ENCODE measurements around the gene SARDH. TPM values are rescaled to one million over a fixed set of nuclear protein-coding genes. Genes with fewer than 3 reads are reported as not detected.

The SARDH gene
- total and polyA plus RNA-seq, 2 donors (not counting 1 experiment from before 2014, with no cell fraction given) = 0.03 to 0.07 TPM

GRCh38 chr9:133616643-133617405 is 121.3 kb downstream of the SARDH start:
- no peaks in the 10 kb centered on the region for H4K20me1 ChIP-seq (ENCODE audit: control insufficient read depth, insufficient read depth, low read length, poor library complexity, severe bottlenecking)
- no peak overlapping the region for H3K9ac ChIP-seq (ENCODE audit: low read length)
- H3K4me3 ChIP-seq (ENCODE audit: control extremely low read depth in 1 of 5, extremely low read depth in 1 of 5, insufficient read depth in 1 of 5, low read depth in 2 of 5, low read length in 4 of 5) = no peak overlapping the region
- H3K36me3 ChIP-seq (replicated peaks in 1 of 2; ENCODE audit: control extremely low read depth in 1 of 2, control insufficient read depth in 1 of 2, extremely low read depth in 1 of 2, insufficient read depth in 2 of 2, low read length in 1 of 2) = no peaks in the 10 kb centered on the region
- H3K4me1 Mint-ChIP-seq = peaks cover 11% of the 10 kb centered on the region
- peaks cover 0 to 3% (median 0%) of the 10 kb centered on the region in 3 donors for H3K9me3 ChIP-seq (ENCODE audit: control extremely low read depth in 1 of 3, control insufficient read depth in 2 of 3, insufficient read depth in 1 of 3, low read length in 2 of 3)
- DNase-seq (no peak), ATAC-seq (ENCODE audit: low read depth) (no peak)
- no peak overlapping the region for H3K27ac Mint-ChIP-seq
- ChIA-PET CTCF (no interaction called here), POLR2A (no interaction called here)
- TF ChIP-seq EZH2 (IDR thresholded peaks at IDR 0.05; ENCODE audit: borderline replicate concordance, insufficient read depth, low read depth, low read length, poor library complexity, severe bottlenecking) (no peak), CTCF (IDR thresholded peaks at IDR 0.05) (no peak)
- no peaks in the 10 kb centered on the region for H3K79me2 ChIP-seq (ENCODE audit: control insufficient read depth, insufficient read depth, low read length)
- peaks cover 27% of the 10 kb centered on the region for H3K27me3 Mint-ChIP-seq
- 77% methylated on average over 12 of the region's 13 CpGs for WGBS (ENCODE audit: insufficient coverage)
- H3K4me1 ChIP-seq (ENCODE audit: control insufficient read depth in 2 of 2, insufficient read depth in 2 of 2, low read length in 2 of 2) = peaks cover 7 to 9% of the 10 kb centered on the region in 2 donors
- H3K27ac ChIP-seq (ENCODE audit: low read length in 2 of 2) = no peak overlapping the region
- no peak overlapping the region for H3K4me2 ChIP-seq (replicated peaks; ENCODE audit: low read depth, low read length, poor library complexity, severe bottlenecking)
- no peak overlapping the region for H3K4me3 Mint-ChIP-seq
- H2AFZ ChIP-seq (ENCODE audit: insufficient read depth, low read depth, low read length, poor library complexity, severe bottlenecking) = no peak overlapping the region
- H3K9me3 Mint-ChIP-seq (ENCODE audit: insufficient read depth) = no peaks in the 10 kb centered on the region
- H3K27me3 ChIP-seq (replicated peaks in 1 of 4; ENCODE audit: control extremely low read depth in 1 of 4, control insufficient read depth in 3 of 4, insufficient read depth in 4 of 4, low read length in 3 of 4) = peaks cover 0 to 19% (median 3%) of the 10 kb centered on the region in 4 experiments
- intact Hi-C loops (cut with micrococcal nuclease) = no loop called here

- H3K27ac ChIP-seq (ENCODE audit: low read length in 2 of 2) = no peak overlapping the region
- Mint-ChIP-seq H3K27ac (no peak overlapping the region), H3K4me1 (peaks cover 7% of the 10 kb centered on the region), H3K27me3 (peaks cover 25% of the 10 kb centered on the region), H3K9me3 (ENCODE audit: insufficient read depth) (no peaks in the 10 kb centered on the region), H3K4me3 (no peak overlapping the region)
- 83% methylated on average over 12 of the region's 13 CpGs for WGBS (ENCODE audit: insufficient coverage)
- H3K4me3 ChIP-seq (ENCODE audit: control extremely low read depth in 1 of 5, extremely low read depth in 1 of 5, insufficient read depth in 1 of 5, low read depth in 2 of 5, low read length in 4 of 5) = no peak overlapping the region
- no peak overlapping the region for H2AFZ ChIP-seq (ENCODE audit: insufficient read depth, low read depth, low read length, poor library complexity, severe bottlenecking)
- H3K36me3 ChIP-seq (replicated peaks in 1 of 2; ENCODE audit: control extremely low read depth in 1 of 2, control insufficient read depth in 1 of 2, extremely low read depth in 1 of 2, insufficient read depth in 2 of 2, low read length in 1 of 2) = no peaks in the 10 kb centered on the region
- peaks cover 7 to 9% of the 10 kb centered on the region in 2 donors for H3K4me1 ChIP-seq (ENCODE audit: control insufficient read depth in 2 of 2, insufficient read depth in 2 of 2, low read length in 2 of 2)
- ATAC-seq (ENCODE audit: low read depth) = no peak
- H3K79me2 ChIP-seq (ENCODE audit: control insufficient read depth, insufficient read depth, low read length) = no peaks in the 10 kb centered on the region
- no peaks in the 10 kb centered on the region for H4K20me1 ChIP-seq (ENCODE audit: control insufficient read depth, insufficient read depth, low read length, poor library complexity, severe bottlenecking)
- DNase-seq = no peak
- no peak for TF ChIP-seq EZH2 (IDR thresholded peaks at IDR 0.05; ENCODE audit: borderline replicate concordance, insufficient read depth, low read depth, low read length, poor library complexity, severe bottlenecking)
- no peak for TF ChIP-seq CTCF (IDR thresholded peaks at IDR 0.05)
- ChIA-PET CTCF (no interaction called here), POLR2A (no interaction called here)
- H3K9me3 ChIP-seq (ENCODE audit: control extremely low read depth in 1 of 3, control insufficient read depth in 2 of 3, insufficient read depth in 1 of 3, low read length in 2 of 3) = peaks cover 0 to 3% (median 0%) of the 10 kb centered on the region in 3 donors
- intact Hi-C loops (cut with micrococcal nuclease) = no loop called here
- no peak overlapping the region for H3K9ac ChIP-seq (ENCODE audit: low read length)
- H3K4me2 ChIP-seq (replicated peaks; ENCODE audit: low read depth, low read length, poor library complexity, severe bottlenecking) = no peak overlapping the region
- H3K27me3 ChIP-seq (replicated peaks in 1 of 4; ENCODE audit: control extremely low read depth in 1 of 4, control insufficient read depth in 3 of 4, insufficient read depth in 4 of 4, low read length in 3 of 4) = peaks cover 0 to 21% (median 4%) of the 10 kb centered on the region in 4 experiments
These were observed 122.5 kb downstream of the SARDH start for GRCh38 chr9:133615606-133616188.
